Kidney epithelial cell (primary cell): ENCODE measurements around the gene ATP2A2. TPM values are rescaled to one million over a fixed set of nuclear protein-coding genes. Genes with fewer than 3 reads are reported as not detected.
"Not testable (repeated sequence)": the region's sequence is repeated elsewhere in the genome, so short reads cannot be mapped to it uniquely, and the experiment has no call there.

Source experiments
- DNase-seq: peaks from one replicate; pipeline ENCODE4 v3.0.0-alpha.2; 2010; ENCODE audit warnings: low read depth
- H3K27me3 ChIP-seq: 2 replicates; pipeline ENCODE4 v1.6.0; 2011; ENCODE audit warnings: low read length; ENCODE audit not compliant: control insufficient read depth, insufficient read depth
- H3K36me3 ChIP-seq: 2 replicates; pipeline ENCODE4 v1.5.1; 2011; ENCODE audit warnings: low read length; ENCODE audit not compliant: control insufficient read depth, insufficient read depth
- H3K4me3 ChIP-seq: 2 replicates; pipeline ENCODE4 v1.5.1; 2011; ENCODE audit warnings: low read depth, mild to moderate bottlenecking, control low read depth, low read length
- total RNA-seq: library from RNA; depleted of rRNA; stranded (reverse); fragments of >200 nt; gene quantifications from 2 replicates; pipeline ENCODE4 v1.2.3, GENCODE V29; 2015
- TF ChIP-seq, protein P1 (sequence below): IDR thresholded peaks from 2 replicates; pipeline ENCODE4 v1.5.1; 2011; ENCODE audit warnings: mild to moderate bottlenecking, moderate library complexity, low read length, control low read depth, inconsistent platforms; ENCODE audit not compliant: insufficient read depth, poor library complexity, severe bottlenecking

The ATP2A2 gene
- total RNA-seq, 1 donor from 2014 or later: 128 TPM

DNA sequence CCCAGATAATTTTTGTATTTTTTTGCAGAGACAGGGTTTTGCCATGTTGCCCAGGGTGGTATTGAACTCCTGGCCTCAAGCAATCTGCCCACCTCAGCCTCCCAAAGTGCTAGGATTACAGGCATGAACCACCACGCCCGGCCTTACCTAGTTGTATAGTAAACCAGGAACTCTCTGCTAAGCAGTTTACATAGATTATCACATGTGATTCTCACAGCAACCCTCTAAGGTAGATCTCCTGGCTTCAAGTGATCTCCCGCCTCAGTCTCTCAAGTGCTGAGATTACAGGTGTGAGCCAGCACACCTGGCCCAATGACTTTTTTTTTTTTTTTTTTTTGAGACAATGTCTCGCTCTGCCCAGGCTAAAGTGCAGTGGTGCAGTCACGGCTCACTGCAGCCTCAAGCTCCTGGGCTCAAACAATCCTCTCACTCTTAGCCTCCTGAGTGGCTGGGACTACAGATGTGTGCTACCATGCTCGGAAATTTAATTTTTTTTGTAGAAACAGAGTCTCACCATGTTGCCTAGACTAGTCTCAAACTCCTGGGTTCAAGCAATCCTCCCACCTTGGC lies 26.0 kb upstream of the ATP2A2 start:
- Histone ChIP-seq H3K36me3 (no peaks in the 10 kb centered on the region), H3K27me3 (no peaks in the 10 kb centered on the region), H3K4me3 (no peak overlapping the region)
- TF ChIP-seq, protein P1, sequence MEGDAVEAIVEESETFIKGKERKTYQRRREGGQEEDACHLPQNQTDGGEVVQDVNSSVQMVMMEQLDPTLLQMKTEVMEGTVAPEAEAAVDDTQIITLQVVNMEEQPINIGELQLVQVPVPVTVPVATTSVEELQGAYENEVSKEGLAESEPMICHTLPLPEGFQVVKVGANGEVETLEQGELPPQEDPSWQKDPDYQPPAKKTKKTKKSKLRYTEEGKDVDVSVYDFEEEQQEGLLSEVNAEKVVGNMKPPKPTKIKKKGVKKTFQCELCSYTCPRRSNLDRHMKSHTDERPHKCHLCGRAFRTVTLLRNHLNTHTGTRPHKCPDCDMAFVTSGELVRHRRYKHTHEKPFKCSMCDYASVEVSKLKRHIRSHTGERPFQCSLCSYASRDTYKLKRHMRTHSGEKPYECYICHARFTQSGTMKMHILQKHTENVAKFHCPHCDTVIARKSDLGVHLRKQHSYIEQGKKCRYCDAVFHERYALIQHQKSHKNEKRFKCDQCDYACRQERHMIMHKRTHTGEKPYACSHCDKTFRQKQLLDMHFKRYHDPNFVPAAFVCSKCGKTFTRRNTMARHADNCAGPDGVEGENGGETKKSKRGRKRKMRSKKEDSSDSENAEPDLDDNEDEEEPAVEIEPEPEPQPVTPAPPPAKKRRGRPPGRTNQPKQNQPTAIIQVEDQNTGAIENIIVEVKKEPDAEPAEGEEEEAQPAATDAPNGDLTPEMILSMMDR: no peak
- DNase-seq: no peak

DNA sequence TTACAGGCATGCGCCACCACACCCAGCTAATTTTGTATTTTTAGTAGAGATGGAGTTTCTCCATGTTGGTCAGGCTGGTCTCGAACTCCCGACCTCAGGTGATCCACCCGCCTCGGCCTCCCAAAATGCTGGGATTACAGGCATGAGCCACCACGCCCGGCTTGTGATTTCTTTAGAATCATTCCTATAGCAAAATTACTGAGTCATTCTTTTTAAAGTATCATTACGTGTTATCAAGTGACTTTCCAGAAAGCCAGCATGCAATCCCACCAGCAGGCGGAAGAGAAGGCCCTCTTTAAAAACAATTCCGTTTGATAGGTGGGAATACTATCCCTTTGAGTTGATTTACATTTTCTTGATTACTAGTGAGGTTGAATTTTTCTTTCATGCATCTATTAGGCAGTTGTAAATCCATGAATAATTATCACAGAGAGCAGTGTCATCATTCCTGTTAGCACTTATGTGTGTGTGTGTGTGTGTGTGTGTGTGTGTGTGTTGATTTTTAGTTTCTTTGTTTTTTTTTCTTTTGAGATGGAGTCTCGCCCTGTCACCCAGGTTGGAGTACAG lies 25.1 kb upstream of the ATP2A2 start:
- H3K4me3 ChIP-seq, H3K27me3 ChIP-seq, DNase-seq, H3K36me3 ChIP-seq: not testable (repeated sequence)

DNA sequence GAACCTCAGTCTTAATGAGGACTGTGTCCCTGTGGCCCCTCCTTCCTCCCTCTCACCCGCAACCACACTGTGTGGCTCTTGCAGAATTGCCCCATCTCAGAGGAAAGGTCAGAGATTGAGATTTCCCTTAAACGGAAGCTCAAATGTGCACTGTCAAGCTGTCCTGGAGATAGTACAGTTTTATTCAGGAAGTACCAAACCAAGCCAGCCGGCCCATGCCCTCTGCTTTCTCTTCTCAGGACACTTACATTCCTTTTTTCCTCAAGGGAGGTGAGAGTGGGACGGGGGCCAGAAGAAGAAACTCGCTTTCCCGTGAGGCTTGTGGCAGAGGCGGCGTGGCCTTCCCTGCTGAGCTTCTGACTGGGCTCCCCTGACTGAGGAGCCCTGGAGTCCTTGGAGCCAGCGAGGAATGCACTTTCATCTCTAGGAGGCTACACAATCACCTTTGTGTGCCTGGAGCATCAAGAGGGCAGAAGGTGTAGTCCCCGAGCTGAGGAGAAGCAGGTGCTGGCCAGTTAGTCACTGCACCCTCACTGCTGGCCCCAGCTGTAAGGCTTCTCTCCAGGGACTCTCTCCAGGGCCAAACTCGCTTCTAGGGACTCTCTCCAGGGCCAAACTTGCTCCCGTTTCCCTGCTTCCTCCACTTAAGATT lies 24.1 kb upstream of the ATP2A2 start:
- H3K4me3 ChIP-seq: no peak overlapping the region
- DNase-seq: no peak
- TF ChIP-seq, protein P1: no peak
- H3K36me3 ChIP-seq: no peaks in the 10 kb centered on the region
- H3K27me3 ChIP-seq: no peaks in the 10 kb centered on the region

DNA sequence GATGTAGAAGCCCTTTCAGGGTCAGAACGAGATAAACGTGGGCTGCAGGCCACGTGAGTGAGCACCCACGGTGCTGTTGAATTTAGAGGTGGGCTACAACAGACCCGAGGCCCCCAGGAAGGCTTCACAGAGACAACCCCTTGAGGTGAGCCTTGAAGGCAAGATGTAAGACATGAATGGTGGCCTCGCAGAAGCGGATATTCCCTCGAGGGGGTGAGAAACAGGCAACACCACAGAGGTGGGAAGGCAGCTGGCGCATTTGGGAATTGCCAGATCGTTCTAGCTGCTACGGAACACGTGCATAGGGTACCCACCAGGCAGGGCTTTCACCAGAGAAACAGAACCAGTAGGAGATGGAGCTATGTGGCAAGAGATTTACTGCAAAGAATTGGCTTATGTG lies 22.6 kb upstream of the ATP2A2 start:
- TF ChIP-seq, protein P1: no peak
- Histone ChIP-seq H3K36me3 (no peaks in the 10 kb centered on the region), H3K4me3 (no peak overlapping the region), H3K27me3 (no peaks in the 10 kb centered on the region)
- no peak for DNase-seq

DNA sequence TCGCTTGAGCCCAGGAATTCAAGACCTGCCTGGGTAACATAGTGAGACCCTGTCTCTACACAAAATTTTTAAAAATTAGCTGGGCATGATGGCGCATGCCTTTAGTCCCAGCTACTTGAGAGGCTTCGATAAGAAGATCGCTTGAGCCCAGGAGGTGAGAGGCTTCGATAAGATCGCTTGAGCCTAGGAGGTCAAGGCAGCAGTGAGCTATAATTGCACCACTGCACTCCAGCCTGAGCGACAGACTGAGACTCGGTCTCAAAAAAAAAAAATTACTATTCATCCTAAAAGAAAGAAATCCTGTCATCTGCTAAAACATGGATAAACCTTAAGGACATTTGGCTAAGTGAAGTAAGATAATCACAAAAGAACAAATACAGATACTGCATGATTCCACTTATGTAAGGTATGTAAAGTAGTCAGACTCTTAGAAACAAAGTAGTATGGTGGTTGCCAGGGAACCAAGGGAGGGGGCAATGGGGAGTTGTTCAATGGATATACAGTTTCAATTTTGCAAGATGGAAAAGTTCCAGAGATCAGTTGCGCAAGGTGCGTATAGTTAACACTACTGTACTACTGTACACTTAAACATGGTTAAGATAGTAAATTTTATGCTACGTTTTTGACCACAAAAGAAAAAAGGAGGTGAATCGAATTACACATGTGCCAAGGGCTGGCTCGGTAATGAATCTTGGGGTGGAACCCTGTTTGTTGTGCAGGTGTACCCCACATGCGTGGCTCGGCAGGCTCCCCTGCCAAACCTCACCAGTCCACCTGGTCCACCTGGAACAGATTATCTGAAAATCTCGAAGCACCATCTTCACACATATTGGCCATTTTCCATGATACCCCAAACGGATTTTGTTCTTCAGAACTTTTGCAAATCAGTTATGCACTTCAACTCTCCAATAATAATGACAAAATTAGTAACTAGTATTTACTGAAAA lies 18.3 kb upstream of the ATP2A2 start:
- no peaks in the 10 kb centered on the region for H3K36me3 ChIP-seq
- no peaks in the 10 kb centered on the region for H3K27me3 ChIP-seq
- TF ChIP-seq, protein P1: no peak
- no peak overlapping the region for H3K4me3 ChIP-seq
- no peak for DNase-seq

DNA sequence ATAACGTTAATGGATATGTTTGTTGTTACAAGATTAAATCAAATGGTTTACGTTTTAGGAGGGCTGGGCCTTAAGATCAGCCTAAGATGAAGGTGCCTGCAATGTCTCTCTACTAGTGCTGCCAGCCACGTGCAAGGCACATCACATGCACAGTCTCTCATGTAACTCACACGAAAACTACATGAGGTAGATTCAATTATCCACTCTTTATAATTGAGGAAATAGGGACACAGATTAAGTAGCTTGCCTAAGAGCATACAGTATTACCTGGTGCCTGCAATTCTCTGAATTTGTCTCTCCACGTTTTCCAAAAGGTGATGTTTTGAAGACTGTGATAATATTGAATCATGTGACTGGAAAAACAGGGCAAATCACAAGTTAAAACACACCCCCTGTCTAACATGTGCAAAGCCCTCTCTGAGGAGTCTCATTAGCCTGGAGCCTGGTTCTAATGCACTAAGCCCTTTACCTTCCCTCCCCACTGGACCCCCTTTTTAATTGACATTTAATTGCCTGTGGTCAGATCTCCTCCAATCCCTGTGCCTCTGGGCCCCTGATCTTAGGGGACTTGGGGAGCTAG lies 14.6 kb upstream of the ATP2A2 start:
- TF ChIP-seq, protein P1: no peak
- Histone ChIP-seq H3K36me3 (no peaks in the 10 kb centered on the region), H3K4me3 (no peak overlapping the region), H3K27me3 (no peaks in the 10 kb centered on the region)
- no peak for DNase-seq
